HEK293T (cell line): ENCODE data around the gene FAM3A.

Experiments
- CTCF ChIA-PET: fragments of 350-600 bp; formaldehyde crosslinking; extraction: SDS; loops from one replicate; lab custom pipeline; 2021; ENCODE audit warnings: antibody characterized with exemption, inconsistent platforms; lab: Yijun Ruan, JAX
- POLR2A ChIA-PET: fragments of 350-600 bp; formaldehyde crosslinking; extraction: SDS; loops from one replicate; lab custom pipeline; 2020; ENCODE audit warnings: antibody characterized with exemption, inconsistent platforms; lab: Yijun Ruan, JAX
- DNase-seq: peaks from one replicate; pipeline ENCODE4 v3.0.0; 2012; ENCODE audit warnings: mixed read lengths; ENCODE audit errors: extremely low spot score
- ARNT ChIP-seq: fragments of 450-650 bp; IDR thresholded peaks from 2 replicates; pipeline ENCODE4 v1.6.1; 2017; ENCODE audit warnings: mild to moderate bottlenecking
- BHLHE40 ChIP-seq: fragments of 450-650 bp; IDR thresholded peaks from 2 replicates; pipeline ENCODE4 v1.6.1; 2016; ENCODE audit warnings: mild to moderate bottlenecking, moderate library complexity, borderline replicate concordance
- CTBP1 ChIP-seq: fragments of 450-650 bp; IDR thresholded peaks from 2 replicates; pipeline ENCODE4 v1.6.1; 2016; ENCODE audit warnings: borderline replicate concordance
- ELF4 ChIP-seq: fragments of 450-650 bp; IDR thresholded peaks from 2 replicates; pipeline ENCODE4 v1.6.1; 2017; ENCODE audit warnings: antibody characterized with exemption
- FOXA1 ChIP-seq: fragments of 450-650 bp; IDR thresholded peaks from 2 replicates; pipeline ENCODE4 v1.6.1; 2016; ENCODE audit warnings: mild to moderate bottlenecking
- FOXK2 ChIP-seq: fragments of 450-650 bp; IDR thresholded peaks from 2 replicates; pipeline ENCODE4 v1.6.1; 2016; ENCODE audit warnings: mild to moderate bottlenecking
- FOXM1 ChIP-seq: fragments of 450-650 bp; IDR thresholded peaks from 2 replicates; pipeline ENCODE4 v1.6.1; 2017; ENCODE audit warnings: mild to moderate bottlenecking, borderline replicate concordance
- HDGF ChIP-seq: fragments of 450-650 bp; IDR thresholded peaks from 2 replicates; pipeline ENCODE4 v1.6.1; 2017; ENCODE audit warnings: antibody characterized with exemption, borderline replicate concordance
- L3MBTL2 ChIP-seq: fragments of 450-650 bp; conservative IDR thresholded peaks from 2 replicates; pipeline ENCODE4 v1.6.1; 2016; ENCODE audit warnings: mild to moderate bottlenecking
- LEF1 ChIP-seq: fragments of 450-650 bp; IDR thresholded peaks from 2 replicates; pipeline ENCODE4 v1.6.1; 2017; ENCODE audit warnings: mild to moderate bottlenecking, borderline replicate concordance
- NFRKB ChIP-seq: fragments of 450-650 bp; IDR thresholded peaks from 2 replicates; pipeline ENCODE4 v1.6.1; 2016; ENCODE audit warnings: mild to moderate bottlenecking, moderate library complexity
- SP1 ChIP-seq: fragments of 450-650 bp; IDR thresholded peaks from 2 replicates; pipeline ENCODE4 v1.6.1; 2017
- SUZ12 ChIP-seq: fragments of 450-650 bp; IDR thresholded peaks from 2 replicates; pipeline ENCODE4 v1.6.1; 2016; ENCODE audit warnings: mild to moderate bottlenecking
- TARDBP ChIP-seq: fragments of 450-650 bp; IDR thresholded peaks from 2 replicates; pipeline ENCODE4 v1.6.1; 2016
- ZNF384 ChIP-seq: fragments of 450-650 bp; IDR thresholded peaks from 2 replicates; pipeline ENCODE4 v1.6.1; 2016
- TF ChIP-seq, protein P1 (sequence below): fragments of 450-650 bp; IDR thresholded peaks from 2 replicates; pipeline ENCODE4 v1.6.1; 2016

The FAM3A gene

GRCh38 chrX:154530286-154530685, 14.3 kb upstream of the FAM3A start:
- POLR2A ChIA-PET, result no interaction called here
- DNase-seq, result no peak
- CTCF ChIA-PET, result no interaction called here
- TF ChIP-seq L3MBTL2 (no peak), LEF1 (no peak), FOXA1 (no peak), FOXM1 (no peak), CTBP1 (no peak), ZNF384 (no peak), TARDBP (no peak), ARNT (no peak), NFRKB (no peak), HDGF (no peak)
- TF ChIP-seq, protein P1, sequence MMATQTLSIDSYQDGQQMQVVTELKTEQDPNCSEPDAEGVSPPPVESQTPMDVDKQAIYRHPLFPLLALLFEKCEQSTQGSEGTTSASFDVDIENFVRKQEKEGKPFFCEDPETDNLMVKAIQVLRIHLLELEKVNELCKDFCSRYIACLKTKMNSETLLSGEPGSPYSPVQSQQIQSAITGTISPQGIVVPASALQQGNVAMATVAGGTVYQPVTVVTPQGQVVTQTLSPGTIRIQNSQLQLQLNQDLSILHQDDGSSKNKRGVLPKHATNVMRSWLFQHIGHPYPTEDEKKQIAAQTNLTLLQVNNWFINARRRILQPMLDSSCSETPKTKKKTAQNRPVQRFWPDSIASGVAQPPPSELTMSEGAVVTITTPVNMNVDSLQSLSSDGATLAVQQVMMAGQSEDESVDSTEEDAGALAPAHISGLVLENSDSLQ, result no peak

GRCh38 chrX:154529206-154529612, 13.2 kb upstream of the FAM3A start:
- no peak for DNase-seq
- ChIA-PET POLR2A (no interaction called here), CTCF (interaction anchor here (0.6 kb wide), 1 partner anchor 394 kb away, joined by 4 read pairs; no protein-coding TSS in a partner anchor)
- TF ChIP-seq ZNF384, result peak; percentile 88
- TF ChIP-seq, protein P1, result no peak
- no peak for TF ChIP-seq NFRKB

- no peak for TF ChIP-seq TARDBP
- TF ChIP-seq LEF1, result no peak
- no peak for TF ChIP-seq ELF4
- TF ChIP-seq BHLHE40, result no peak
- TF ChIP-seq CTBP1, result no peak
- no peak for TF ChIP-seq ARNT
- ChIA-PET POLR2A (interaction anchor here (0.6 to 1.7 kb wide), 13 partner anchors 9 to 592 kb away, joined by 3 to 13 read pairs (median 4); partner anchors contain the start of genes ATP6AP1, FAM3A, FLNA and NAA10), CTCF (interaction anchor here (0.6 to 1.8 kb wide), 12 partner anchors 9 to 580 kb away, joined by 3 to 12 read pairs (median 4); partner anchors contain the start of genes FAM3A, FLNA and RPL10)
- DNase-seq, result peak; percentile 78
These were observed 11.1 kb upstream of the FAM3A start for GRCh38 chrX:154526901-154527675.

DNA sequence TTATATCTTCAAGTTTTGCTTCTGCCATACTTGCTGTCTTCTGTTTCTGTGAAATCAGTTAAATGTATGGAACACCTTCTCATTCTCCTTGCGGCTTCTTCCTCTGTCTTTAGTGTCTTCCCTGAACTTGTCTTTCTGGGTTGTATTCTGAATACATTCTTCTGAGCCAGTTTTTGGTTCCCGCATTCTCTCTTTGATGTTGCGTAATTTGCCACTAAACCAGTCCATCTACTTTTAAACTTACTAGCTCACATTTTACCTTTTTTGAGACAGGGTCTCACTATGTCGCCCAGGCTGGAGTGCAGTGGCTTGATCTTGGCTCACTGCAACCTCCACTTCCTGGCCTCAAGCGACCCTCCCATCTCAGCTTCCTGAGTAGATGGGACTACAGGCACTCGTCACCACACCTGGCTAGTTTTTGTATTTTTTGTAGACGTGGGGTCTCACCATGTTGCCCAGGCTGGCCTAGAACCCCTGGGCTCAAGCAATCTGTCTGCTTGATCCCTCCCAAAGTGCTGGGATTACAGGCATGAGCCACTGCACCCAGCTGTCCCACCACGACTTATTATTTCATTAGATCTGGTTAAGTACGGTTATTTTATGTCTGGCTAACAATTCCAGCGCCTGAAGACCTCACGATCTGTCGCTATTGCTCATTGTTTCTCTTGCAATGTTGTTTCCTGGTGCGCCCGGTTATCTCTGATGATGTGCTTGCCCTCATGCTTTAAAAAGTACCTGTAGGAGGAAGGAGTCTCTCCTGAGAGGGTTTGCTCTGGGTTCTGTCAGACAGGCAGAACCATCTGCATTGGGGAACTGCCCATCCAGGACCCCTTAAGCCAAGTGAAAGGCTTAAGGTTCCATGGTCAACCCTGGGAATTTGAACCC, 9.8 kb upstream of the FAM3A start:
- ChIA-PET POLR2A (interaction anchor here (0.9 to 1.7 kb wide), 3 partner anchors 35 to 591 kb away, joined by 3 to 13 read pairs (median 13); partner anchors contain the start of genes NAA10, RPL10 and SLC10A3), CTCF (interaction anchor here (1.7 kb wide), 1 partner anchor 96 kb away, joined by 4 read pairs; no protein-coding TSS in a partner anchor)
- TF ChIP-seq SP1 (no peak), FOXM1 (no peak), L3MBTL2 (no peak), FOXA1 (no peak), NFRKB (no peak), ELF4 (no peak), ZNF384 (no peak), ARNT (no peak), CTBP1 (no peak), BHLHE40 (no peak), FOXK2 (no peak), LEF1 (no peak), SUZ12 (no peak), HDGF (no peak), TARDBP (no peak)
- TF ChIP-seq, protein P1, result no peak
- no peak for DNase-seq

DNA sequence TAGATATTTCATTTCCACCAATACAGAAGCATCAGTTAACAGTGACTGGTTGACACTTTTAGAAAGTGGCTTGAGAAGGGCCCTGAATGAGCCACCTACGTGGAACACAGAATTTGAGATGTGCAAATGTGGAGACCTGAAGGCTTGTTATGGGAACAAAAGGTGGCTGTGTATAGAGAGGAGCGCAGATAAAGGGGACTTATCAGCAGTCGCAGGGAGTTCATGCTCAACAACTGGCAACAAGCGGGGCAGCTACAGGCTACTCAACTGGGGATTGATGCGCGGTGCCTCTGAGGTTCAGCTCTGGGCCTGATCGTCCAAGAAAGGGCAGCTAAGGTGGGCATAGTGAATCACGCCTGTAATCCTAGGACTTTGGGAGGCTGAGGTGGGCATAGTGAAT, 3.4 kb upstream of the FAM3A start:
- ChIA-PET CTCF (interaction anchor here (2.4 kb wide), 1 partner anchor 8 kb away, joined by 12 read pairs; no protein-coding TSS in a partner anchor), POLR2A (interaction anchor here (1.1 kb wide), 1 partner anchor 40 kb away, joined by 3 read pairs; no protein-coding TSS in a partner anchor)
- TF ChIP-seq FOXM1, result no peak
- no peak for TF ChIP-seq SUZ12
- no peak for TF ChIP-seq L3MBTL2
- TF ChIP-seq TARDBP, result no peak
- TF ChIP-seq CTBP1, result no peak
- TF ChIP-seq, protein P1, result no peak
- no peak for TF ChIP-seq LEF1
- no peak for TF ChIP-seq HDGF
- TF ChIP-seq SP1, result no peak
- no peak for TF ChIP-seq FOXK2
- TF ChIP-seq ZNF384, result no peak
- TF ChIP-seq NFRKB, result no peak
- TF ChIP-seq ELF4, result no peak
- TF ChIP-seq BHLHE40, result no peak
- no peak for TF ChIP-seq ARNT
- no peak for TF ChIP-seq FOXA1

More for the DNA sequence above, 3.4 kb upstream of the FAM3A start:
- DNase-seq, result no peak
